Gastroesophageal sphincter (tissue), 3 donors: ENCODE measurements around the gene S100A16.

ENCODE experiments used
- CTCF ChIP-seq, 4 experiments: fragments of 200-600 bp in 2 of 4; fragments of 450-650 bp in 2 of 4; sonication (generic) in 1 of 4; IDR thresholded peaks; one replicate each; pipeline ENCODE4 v1.5.1; 2017 to 2019; ENCODE audit warnings: antibody characterized with exemption in 4 of 4, mild to moderate bottlenecking in 2 of 4, moderate library complexity in 2 of 4
- EP300 ChIP-seq: sonication (generic); formaldehyde crosslinking; IDR thresholded peaks from one replicate; pipeline ENCODE4 v1.6.1; 2017; ENCODE audit warnings: antibody characterized with exemption, mild to moderate bottlenecking

GRCh38 chr1:153560241-153560640 is 52.7 kb downstream of the S100A16 start:
- TF ChIP-seq CTCF (IDR thresholded peaks at IDR 0.05) (no peak), EP300 (no peak)
